GM18858 (cell line): ENCODE measurements around the gene C2CD4C.
"Not testable (repeated sequence)": the region's sequence is repeated elsewhere in the genome, so short reads cannot be mapped to it uniquely, and the experiment has no call there.

Experiments used
- ATAC-seq: cut with Tn5 transposase; IDR thresholded peaks from one replicate; pipeline ENCODE4 v1.9.1; 2021; ENCODE audit not compliant: unreplicated experiment

Gene C2CD4C

DNA sequence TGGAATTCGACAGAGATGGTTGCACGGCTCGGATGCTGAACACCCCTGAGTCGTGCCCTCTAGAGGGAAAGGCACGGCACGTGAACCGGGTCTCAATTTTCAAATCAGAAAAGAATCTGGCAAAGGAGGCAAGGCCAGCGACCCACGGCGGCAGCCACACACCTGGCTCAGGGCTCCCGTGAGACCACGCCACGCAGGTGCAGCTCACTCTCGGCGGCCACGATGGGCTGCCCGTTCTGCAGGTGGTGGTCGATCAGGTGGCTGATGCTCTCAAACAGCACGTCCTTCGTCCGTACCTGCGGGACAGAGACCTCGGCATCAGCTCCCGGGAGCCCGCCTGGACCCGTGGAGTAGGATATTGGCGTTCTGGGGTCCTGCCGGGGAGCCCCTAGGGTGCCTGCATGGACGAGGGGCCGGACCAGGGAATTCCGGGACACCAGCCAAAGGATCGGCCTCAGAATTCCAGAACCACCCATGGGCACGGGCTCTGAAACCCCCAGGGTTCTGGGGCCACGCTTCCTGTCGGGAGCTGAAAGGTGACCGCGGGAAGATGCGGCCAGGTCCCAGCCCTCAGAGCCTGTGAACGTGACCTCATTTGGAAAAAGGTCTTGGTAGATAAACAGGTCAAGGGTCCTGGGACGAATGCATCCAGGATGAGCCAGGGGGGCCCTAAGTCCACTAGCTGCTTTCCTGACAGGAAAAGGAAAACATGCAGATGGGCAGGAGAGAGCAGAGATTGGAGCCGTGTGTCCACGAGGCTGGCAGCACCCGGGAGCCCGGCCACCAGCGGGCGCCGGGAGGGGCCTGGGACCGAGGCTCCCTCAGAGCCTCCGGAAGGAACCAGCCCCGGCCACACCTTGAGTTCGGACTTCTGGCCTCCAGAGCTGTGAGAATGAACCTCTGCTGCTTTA is 10.1 kb upstream of the C2CD4C start:
- no peak for ATAC-seq

DNA sequence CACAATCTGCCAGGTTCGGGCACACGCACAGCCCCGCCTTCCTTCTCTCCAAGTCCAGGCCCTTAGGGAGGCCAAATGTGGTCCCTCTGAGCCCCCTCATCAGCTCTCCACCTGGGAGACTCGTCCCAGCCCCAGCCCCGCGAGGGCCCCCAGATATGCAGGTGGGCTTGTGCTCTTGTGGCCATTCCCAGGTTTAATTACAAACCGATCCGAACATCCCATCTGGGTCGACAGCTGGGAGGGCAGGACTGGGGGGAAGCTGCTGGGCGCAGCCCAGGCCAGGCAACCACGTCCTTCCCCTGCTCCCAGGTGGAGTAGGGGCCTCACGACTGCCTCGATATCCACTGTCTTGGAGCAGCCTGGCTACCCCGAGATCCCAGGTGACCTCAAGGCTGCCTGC is 7.5 kb upstream of the C2CD4C start:
- ATAC-seq, result no peak

GRCh38 chr19:415292-415691 is 6.3 kb upstream of the C2CD4C start:
- no peak for ATAC-seq

- no peak for ATAC-seq
Measured at GRCh38 chr19:413756-414420, 4.9 kb upstream of the C2CD4C start.

DNA sequence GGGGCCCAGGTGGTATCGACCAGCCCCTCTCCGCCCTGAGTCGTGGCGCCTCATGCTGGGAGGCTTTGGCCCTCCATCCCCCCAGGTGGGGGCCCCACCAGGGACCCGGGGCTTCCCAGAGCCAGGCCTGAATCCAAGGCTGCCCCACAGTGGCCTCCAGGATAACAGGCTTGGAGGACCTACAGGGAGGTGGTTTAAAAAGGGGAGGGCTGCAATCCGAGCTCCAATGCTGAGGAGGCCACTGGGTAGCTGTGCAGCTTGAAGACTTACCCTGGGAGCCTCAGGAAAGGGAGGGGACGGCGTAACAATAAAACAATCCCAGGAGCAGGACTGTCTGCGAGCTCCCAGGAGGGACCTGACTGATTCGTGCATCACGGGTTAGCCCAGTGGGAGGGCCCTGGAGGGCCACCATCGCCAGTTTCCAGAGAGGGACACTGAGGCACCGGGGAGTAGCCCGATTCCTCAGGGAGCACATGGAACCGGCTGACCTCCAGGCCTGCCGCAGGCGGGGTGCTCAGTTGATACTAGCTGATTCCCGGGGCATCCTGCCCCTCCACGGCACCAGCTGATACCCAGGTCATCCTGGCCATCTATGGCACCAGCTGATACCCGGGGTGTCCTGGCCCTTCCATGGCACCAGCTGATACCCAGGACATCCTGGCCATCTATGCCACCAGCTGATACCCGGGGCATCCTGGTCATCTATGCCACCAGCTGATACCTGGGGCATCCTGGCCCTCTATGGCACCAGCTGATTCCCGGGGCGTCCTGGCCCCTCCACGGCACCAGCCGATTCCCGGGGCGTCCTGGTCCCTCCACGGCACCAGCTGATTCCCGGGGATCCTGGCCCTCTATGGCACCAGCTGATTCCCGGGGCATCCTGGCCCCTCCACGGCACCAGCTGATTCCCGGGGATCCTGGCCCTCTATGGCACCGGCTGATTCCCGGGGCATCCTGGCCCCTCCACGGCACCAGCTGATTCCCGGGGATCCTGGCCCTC is 3.7 kb upstream of the C2CD4C start:
- no peak for ATAC-seq

GRCh38 chr19:411723-412355 is 2.9 kb upstream of the C2CD4C start:
- ATAC-seq, result no peak

DNA sequence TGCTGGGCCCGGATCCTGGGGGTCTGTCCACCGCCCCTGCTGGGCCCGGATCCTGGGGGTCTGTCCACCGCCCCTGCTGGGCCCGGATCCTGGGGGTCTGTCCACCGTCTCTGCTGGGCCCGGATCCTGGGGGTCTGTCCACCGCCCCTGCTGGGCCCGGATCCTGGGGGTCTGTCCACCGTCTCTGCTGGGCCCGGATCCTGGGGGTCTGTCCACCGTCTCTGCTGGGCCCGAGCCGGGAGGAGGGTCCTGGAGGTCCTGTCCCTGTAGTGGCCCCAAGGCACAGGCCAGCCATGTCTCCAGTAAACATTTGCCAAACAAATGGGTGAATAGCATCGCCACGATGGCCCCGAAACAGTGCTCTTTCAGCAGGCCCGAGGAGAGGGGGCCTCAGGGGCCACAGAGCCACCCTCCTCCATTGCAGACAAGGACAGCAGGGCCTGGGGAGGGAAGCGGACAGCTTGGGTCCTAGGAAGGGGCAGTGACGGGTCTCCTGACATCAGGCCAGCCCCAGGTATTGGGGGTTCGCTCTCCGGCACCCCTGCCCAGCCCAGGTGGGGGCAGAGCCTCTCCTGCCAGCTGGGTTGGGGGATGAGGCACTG is 2.3 kb upstream of the C2CD4C start:
- ATAC-seq, result not testable (repeated sequence)

GRCh38 chr19:410243-410781 is 1.4 kb upstream of the C2CD4C start:
- ATAC-seq, result no peak

- no peak for ATAC-seq
Measured at GRCh38 chr19:409516-410242, 732 bp upstream of the C2CD4C start.

DNA sequence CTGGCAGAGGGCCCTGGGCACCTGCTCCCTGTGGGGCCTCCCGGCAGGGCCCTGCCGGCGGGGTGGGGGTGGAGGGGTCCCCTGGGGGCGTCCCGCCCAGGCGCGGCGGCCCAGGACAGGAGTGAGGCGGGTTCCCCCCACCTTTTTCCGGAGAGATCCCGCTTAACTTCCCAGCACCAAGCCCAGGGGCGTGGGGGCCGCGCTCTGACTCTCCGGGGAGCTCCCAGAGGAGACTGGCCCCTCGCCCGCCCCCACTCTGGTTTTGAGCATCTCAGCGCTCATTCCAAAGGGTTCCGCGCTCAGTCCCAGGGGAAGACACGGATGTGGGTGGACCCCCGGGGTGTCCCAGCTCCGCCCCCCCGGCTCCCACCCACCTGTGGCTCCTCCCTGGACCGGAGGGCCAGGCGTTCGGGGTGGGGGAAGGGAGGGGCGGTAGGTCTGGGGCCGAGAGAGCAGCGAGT is 476 bp downstream of the C2CD4C start:
- ATAC-seq, result no peak

DNA sequence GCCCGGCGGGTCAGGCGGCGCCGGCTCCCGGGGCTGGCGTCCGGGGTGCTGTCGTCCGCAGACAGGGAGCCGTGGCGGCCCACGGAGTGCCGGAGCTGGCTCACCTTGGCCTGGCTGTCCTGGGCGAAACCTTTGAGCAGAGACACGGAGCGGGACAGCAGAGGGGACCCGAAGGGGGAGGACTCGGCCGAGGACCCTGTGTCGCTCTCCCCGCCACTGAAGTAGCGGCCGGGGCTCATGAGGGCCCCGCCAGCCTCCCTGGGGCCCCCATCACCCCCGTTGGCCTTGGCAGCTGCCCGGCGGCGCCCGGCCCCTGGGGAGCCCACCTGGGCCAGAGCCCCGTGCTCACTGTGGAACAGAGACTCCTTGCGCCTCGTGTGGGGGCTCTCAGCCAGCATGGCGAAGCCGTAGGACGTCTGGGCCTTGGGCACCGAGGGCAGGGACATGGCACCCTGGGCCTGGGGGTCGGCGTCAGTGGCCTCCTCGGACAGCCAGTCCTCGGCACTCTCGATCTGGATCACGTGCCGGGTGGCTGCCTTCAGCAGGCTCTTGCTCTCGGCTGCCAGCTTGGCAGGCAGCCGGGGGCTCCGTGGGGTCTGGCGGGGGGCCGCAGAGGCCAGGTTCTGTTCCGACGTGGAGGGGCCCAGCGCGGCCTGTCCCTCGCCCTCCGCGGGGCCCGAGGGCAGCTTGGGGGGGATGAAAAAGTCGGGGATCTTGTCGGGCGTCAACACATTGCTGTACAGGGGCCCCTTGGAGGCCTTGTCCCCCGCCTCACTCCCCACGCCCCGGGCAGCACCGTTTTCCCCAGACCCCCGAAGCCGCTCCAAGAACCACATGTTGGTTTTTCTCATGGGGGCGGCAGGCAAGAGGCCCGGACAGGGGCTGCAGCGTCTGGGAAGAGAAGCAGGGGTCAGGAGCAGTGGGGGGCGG is 1.2 kb downstream of the C2CD4C start:
- ATAC-seq, result no peak

GRCh38 chr19:406971-407510 is 1.9 kb downstream of the C2CD4C start:
- no peak for ATAC-seq

DNA sequence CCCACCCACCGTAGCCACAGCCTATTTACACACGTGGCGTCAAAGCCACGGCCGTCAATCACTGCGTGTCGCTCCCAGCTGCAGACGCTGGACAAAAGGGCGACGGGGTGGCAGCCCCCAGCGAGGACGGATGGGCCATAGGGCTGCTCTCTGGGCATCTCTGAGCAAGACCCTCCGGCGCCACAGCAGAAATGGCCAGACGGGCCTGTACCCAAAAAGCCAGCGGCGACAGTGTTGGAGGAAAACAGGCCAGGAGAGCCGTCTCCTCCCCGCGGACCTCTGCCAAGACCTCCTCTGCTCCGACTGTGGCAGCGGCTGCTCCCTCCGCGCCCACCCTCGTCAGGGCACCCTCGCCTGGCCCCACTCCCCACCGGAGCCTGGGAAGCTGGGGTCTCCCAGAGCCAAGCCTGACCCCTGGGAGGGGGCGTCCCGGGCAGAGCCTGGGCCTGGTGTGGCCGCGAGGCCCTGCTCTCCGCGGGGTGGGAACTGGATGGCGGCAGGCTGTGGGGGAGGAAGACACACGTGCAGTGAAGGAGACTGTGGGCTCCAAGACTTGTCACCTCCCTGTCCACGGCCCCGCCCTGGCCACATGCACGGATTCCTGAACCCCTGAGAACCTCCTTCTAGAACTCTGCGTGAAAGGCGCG is 2.7 kb downstream of the C2CD4C start:
- no peak for ATAC-seq

- ATAC-seq, result no peak
Measured at GRCh38 chr19:405121-405965, 3.6 kb downstream of the C2CD4C start.

DNA sequence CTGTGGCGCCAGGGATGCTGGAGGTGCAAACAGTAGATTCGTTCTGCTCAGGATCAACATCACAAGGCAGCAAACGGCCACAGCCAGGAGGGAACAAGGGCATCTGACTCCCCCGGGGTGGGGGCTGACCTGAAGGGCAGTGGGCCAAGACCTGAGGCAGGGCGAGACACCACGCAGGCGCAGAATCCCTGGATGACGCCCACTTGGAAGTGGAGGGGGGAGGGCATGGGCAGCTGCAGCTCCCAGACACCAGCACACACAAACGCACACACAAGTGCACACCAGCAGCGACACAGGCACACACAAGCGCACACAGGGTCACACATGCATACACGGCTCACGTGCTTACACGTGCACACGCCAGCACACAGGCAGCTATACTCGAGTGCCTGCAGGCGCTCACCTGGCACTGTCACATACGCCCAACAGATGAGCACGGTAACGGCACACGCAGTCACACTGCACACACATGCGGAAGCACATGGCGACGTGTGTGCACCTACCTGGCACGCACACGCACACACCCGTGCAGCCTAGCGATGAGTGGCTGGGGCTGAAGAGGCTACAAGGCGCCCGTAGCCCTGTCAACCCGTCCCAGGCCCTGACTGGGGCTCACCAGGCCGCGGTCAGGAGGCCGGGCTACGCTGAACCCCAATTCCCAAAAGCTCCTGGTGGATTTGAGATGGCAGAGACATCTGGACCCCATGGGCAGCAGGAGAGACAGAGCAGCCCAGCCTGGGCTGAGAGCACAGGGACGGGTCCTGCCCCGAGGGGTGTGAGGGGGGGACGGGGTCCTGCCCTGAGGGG is 5.5 kb downstream of the C2CD4C start:
- no peak for ATAC-seq

DNA sequence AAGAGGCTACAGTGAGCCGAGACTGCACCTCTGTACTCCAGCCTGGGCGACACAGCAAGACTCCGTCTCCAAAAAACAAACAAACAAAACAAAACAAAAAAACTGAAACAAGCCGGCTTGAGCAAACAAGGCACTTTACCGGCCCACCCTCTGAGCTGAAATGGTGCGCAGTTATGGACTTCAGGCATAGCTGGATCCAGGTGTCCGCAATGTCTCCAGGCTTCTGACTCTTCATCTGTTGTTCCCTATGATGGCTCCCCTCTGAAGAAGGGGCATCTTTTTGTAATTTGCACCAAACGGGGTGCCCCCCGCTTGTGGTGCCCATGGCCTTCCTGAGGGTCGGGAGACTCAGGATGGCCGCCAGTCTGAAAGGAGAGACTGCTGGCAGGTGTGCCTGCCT is 6.2 kb downstream of the C2CD4C start:
- ATAC-seq, result no peak
